Endothelial cell of umbilical vein (primary cell): ENCODE data around the gene PLA2G4B.

Source experiments
- CTCF ChIP-seq, 2 donors: IDR thresholded peaks; 1 replicate in 1 of 2; 2 replicates in 1 of 2; pipeline ENCODE4 v1.5.1; 2011; ENCODE audit warnings: low read length in 2 of 2, mild to moderate bottlenecking in 2 of 2, moderate library complexity in 2 of 2, control low read depth in 1 of 2, inconsistent platforms in 1 of 2, low read depth in 1 of 2; ENCODE audit not compliant: insufficient read depth in 1 of 2; ENCODE audit errors: extremely low read depth in 1 of 2
- JUN ChIP-seq: IDR thresholded peaks from 2 replicates; pipeline ENCODE4 v1.6.1; 2011; ENCODE audit warnings: borderline replicate concordance, low read depth; ENCODE audit not compliant: insufficient read length, insufficient read depth
- MAX ChIP-seq: IDR thresholded peaks from 2 replicates; pipeline ENCODE4 v1.6.1; 2011; ENCODE audit not compliant: insufficient read depth, insufficient read length
- MYC ChIP-seq: IDR thresholded peaks from one replicate; pipeline ENCODE4 v1.6.1; 2011; ENCODE audit warnings: mild to moderate bottlenecking, low read depth, low read length
- POLR2AphosphoS5 ChIP-seq: IDR thresholded peaks from 2 replicates; pipeline ENCODE4 v1.6.1; 2012; ENCODE audit warnings: low read depth, mild to moderate bottlenecking, control low read depth, low read length, moderate library complexity; ENCODE audit not compliant: insufficient read depth

DNA sequence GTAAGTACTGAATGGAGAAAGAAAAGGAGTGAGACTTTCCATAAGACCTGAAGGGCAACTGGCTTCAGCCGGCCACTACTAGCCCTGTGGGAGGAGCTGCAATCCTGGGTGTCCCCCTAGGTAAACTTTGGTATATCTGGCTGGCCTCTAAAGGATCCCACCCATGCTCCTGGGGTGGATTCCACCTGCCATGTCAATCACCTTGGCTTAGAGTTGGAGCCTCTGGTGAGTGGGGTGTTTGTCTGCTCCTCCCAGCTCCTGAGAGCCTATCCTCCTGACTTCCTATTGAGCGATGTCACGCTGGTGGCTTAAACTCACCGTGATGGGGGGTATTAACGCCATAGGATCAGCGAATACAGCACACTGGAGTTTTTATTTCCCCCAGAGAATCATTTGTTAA, 52.6 kb downstream of the PLA2G4B start:
- no peak for TF ChIP-seq CTCF (IDR thresholded peaks at IDR 0.05; ENCODE audit: extremely low read depth in 1 of 2, insufficient read depth in 1 of 2, low read depth in 1 of 2, low read length in 2 of 2)
- no peak for TF ChIP-seq JUN
- TF ChIP-seq POLR2AphosphoS5 = no peak
- no peak for TF ChIP-seq MAX
- no peak for TF ChIP-seq MYC
